ENCODE measurements around the gene KAT6B. TPM values are rescaled to one million over a fixed set of nuclear protein-coding genes. Genes with fewer than 3 reads are reported as not detected.
A peak's percentile ranks its signal among the peaks of the same experiment; 100 is the strongest.

KAT6B gene
- total and polyA plus RNA-seq, 2 donors = 12.2 to 22.1 TPM

- Histone ChIP-seq H3K36me3 (ENCODE audit: control insufficient read depth in 2 of 2, insufficient read depth in 2 of 2, low read length in 1 of 2) (peaks cover 0 to 3% of the 10 kb centered on the region in 2 donors), H3K9me3 (ENCODE audit: control insufficient read depth in 2 of 2, insufficient read depth in 1 of 2, low read length in 1 of 2) (peaks cover 0 to 4% of the 10 kb centered on the region in 2 donors), H3K27ac (ENCODE audit: low read depth in 1 of 2, low read length in 1 of 2) (peak overlapping the region; percentile 83 to 86), H3K4me1 (ENCODE audit: control insufficient read depth in 2 of 2, insufficient read depth in 2 of 2, low read length in 2 of 2) (peaks cover 10 to 40% of the 10 kb centered on the region in 2 donors), H3K27me3 (ENCODE audit: control insufficient read depth in 2 of 2, insufficient read depth in 1 of 2, low read length in 1 of 2) (no peaks in the 10 kb centered on the region), H3K4me3 (ENCODE audit: low read length in 2 of 2) (peak overlapping the region; percentile 71 to 91)
- peak in 1 of 9 donors; percentile 25 for DNase-seq (ENCODE audit: low read depth in 6 of 9, low spot score in 9 of 9)
- WGBS = 12% methylated on average over 17 of the region's 17 CpGs
These were observed 643 bp downstream of the KAT6B start for GRCh38 chr10:74827045-74827441.

GRCh38 chr10:74827694-74828093 is 1.3 kb downstream of the KAT6B start:
- Histone ChIP-seq H3K4me3 (ENCODE audit: low read length in 2 of 2) (peak overlapping the region; percentile 71 to 91), H3K27me3 (ENCODE audit: control insufficient read depth in 2 of 2, insufficient read depth in 1 of 2, low read length in 1 of 2) (no peaks in the 10 kb centered on the region), H3K4me1 (ENCODE audit: control insufficient read depth in 2 of 2, insufficient read depth in 2 of 2, low read length in 2 of 2) (peaks cover 12 to 33% of the 10 kb centered on the region in 2 donors), H3K27ac (ENCODE audit: low read depth in 1 of 2, low read length in 1 of 2) (peak overlapping the region; percentile 83 to 86), H3K36me3 (ENCODE audit: control insufficient read depth in 2 of 2, insufficient read depth in 2 of 2, low read length in 1 of 2) (peaks cover 0 to 3% of the 10 kb centered on the region in 2 donors), H3K9me3 (ENCODE audit: control insufficient read depth in 2 of 2, insufficient read depth in 1 of 2, low read length in 1 of 2) (peaks cover 0 to 4% of the 10 kb centered on the region in 2 donors)
- 97% methylated on average over 7 of the region's 7 CpGs for WGBS
- DNase-seq (ENCODE audit: low read depth in 6 of 9, low spot score in 9 of 9) = no peak

GRCh38 chr10:74828946-74829345 is 2.5 kb downstream of the KAT6B start:
- Histone ChIP-seq H3K36me3 (ENCODE audit: control insufficient read depth in 2 of 2, insufficient read depth in 2 of 2, low read length in 1 of 2) (peaks cover 0 to 3% of the 10 kb centered on the region in 2 donors), H3K4me1 (ENCODE audit: control insufficient read depth in 2 of 2, insufficient read depth in 2 of 2, low read length in 2 of 2) (peaks cover 12 to 27% of the 10 kb centered on the region in 2 donors), H3K4me3 (ENCODE audit: low read length in 2 of 2) (no peak overlapping the region), H3K9me3 (ENCODE audit: control insufficient read depth in 2 of 2, insufficient read depth in 1 of 2, low read length in 1 of 2) (peaks cover 0 to 4% of the 10 kb centered on the region in 2 donors), H3K27ac (ENCODE audit: low read depth in 1 of 2, low read length in 1 of 2) (no peak overlapping the region), H3K27me3 (ENCODE audit: control insufficient read depth in 2 of 2, insufficient read depth in 1 of 2, low read length in 1 of 2) (no peaks in the 10 kb centered on the region)
- WGBS = 95% methylated on average over 4 of the region's 4 CpGs
- DNase-seq (ENCODE audit: low read depth in 6 of 9, low spot score in 9 of 9) = no peak

GRCh38 chr10:74831518-74832120 is 5.2 kb downstream of the KAT6B start:
- peaks cover 12 to 17% of the 10 kb centered on the region in 2 donors for H3K4me1 ChIP-seq (ENCODE audit: control insufficient read depth in 2 of 2, insufficient read depth in 2 of 2, low read length in 2 of 2)
- H3K9me3 ChIP-seq (ENCODE audit: control insufficient read depth in 2 of 2, insufficient read depth in 1 of 2, low read length in 1 of 2) = no peaks in the 10 kb centered on the region
- no peaks in the 10 kb centered on the region for H3K27me3 ChIP-seq (ENCODE audit: control insufficient read depth in 2 of 2, insufficient read depth in 1 of 2, low read length in 1 of 2)
- H3K4me3 ChIP-seq (ENCODE audit: low read length in 2 of 2) = no peak overlapping the region
- peaks cover 3 to 5% of the 10 kb centered on the region in 2 donors for H3K36me3 ChIP-seq (ENCODE audit: control insufficient read depth in 2 of 2, insufficient read depth in 2 of 2, low read length in 1 of 2)
- WGBS = 61% methylated on average over 1 of the region's 1 CpG
- no peak for DNase-seq (ENCODE audit: low read depth in 6 of 9, low spot score in 9 of 9)
- no peak overlapping the region for H3K27ac ChIP-seq (ENCODE audit: low read depth in 1 of 2, low read length in 1 of 2)

- 98% methylated on average over 3 of the region's 3 CpGs for WGBS
- no peak overlapping the region for H3K27ac ChIP-seq (ENCODE audit: low read depth in 1 of 2, low read length in 1 of 2)
These were observed 9.6 kb downstream of the KAT6B start for GRCh38 chr10:74835963-74836362.

GRCh38 chr10:74836877-74837276 is 10.5 kb downstream of the KAT6B start:
- Histone ChIP-seq H3K9me3 (ENCODE audit: control insufficient read depth in 2 of 2, insufficient read depth in 1 of 2, low read length in 1 of 2) (no peaks in the 10 kb centered on the region), H3K4me1 (ENCODE audit: control insufficient read depth in 2 of 2, insufficient read depth in 2 of 2, low read length in 2 of 2) (peaks cover 0 to 2% of the 10 kb centered on the region in 2 donors), H3K27me3 (ENCODE audit: control insufficient read depth in 2 of 2, insufficient read depth in 1 of 2, low read length in 1 of 2) (no peaks in the 10 kb centered on the region), H3K36me3 (ENCODE audit: control insufficient read depth in 2 of 2, insufficient read depth in 2 of 2, low read length in 1 of 2) (peaks cover 9 to 17% of the 10 kb centered on the region in 2 donors), H3K27ac (ENCODE audit: low read depth in 1 of 2, low read length in 1 of 2) (no peak overlapping the region), H3K4me3 (ENCODE audit: low read length in 2 of 2) (no peak overlapping the region)
- no peak for DNase-seq (ENCODE audit: low read depth in 6 of 9, low spot score in 9 of 9)
- WGBS = 97% methylated on average over 2 of the region's 2 CpGs

More at GRCh38 chr10:74835963-74836362, 9.6 kb downstream of the KAT6B start:
- Histone ChIP-seq H3K36me3 (ENCODE audit: control insufficient read depth in 2 of 2, insufficient read depth in 2 of 2, low read length in 1 of 2) (peaks cover 9 to 17% of the 10 kb centered on the region in 2 donors), H3K9me3 (ENCODE audit: control insufficient read depth in 2 of 2, insufficient read depth in 1 of 2, low read length in 1 of 2) (no peaks in the 10 kb centered on the region), H3K4me3 (ENCODE audit: low read length in 2 of 2) (no peak overlapping the region), H3K4me1 (ENCODE audit: control insufficient read depth in 2 of 2, insufficient read depth in 2 of 2, low read length in 2 of 2) (peaks cover 0 to 2% of the 10 kb centered on the region in 2 donors), H3K27me3 (ENCODE audit: control insufficient read depth in 2 of 2, insufficient read depth in 1 of 2, low read length in 1 of 2) (no peaks in the 10 kb centered on the region)
- DNase-seq (ENCODE audit: low read depth in 6 of 9, low spot score in 9 of 9) = no peak

GRCh38 chr10:74837743-74838142 is 11.3 kb downstream of the KAT6B start:
- H3K4me3 ChIP-seq (ENCODE audit: low read length in 2 of 2) = no peak overlapping the region
- no peak for DNase-seq (ENCODE audit: low read depth in 6 of 9, low spot score in 9 of 9)
- H3K27ac ChIP-seq (ENCODE audit: low read depth in 1 of 2, low read length in 1 of 2) = no peak overlapping the region
- WGBS = 98% methylated on average over 4 of the region's 4 CpGs
- H3K36me3 ChIP-seq (ENCODE audit: control insufficient read depth in 2 of 2, insufficient read depth in 2 of 2, low read length in 1 of 2) = peaks cover 10 to 18% of the 10 kb centered on the region in 2 donors
- H3K4me1 ChIP-seq (ENCODE audit: control insufficient read depth in 2 of 2, insufficient read depth in 2 of 2, low read length in 2 of 2) = no peaks in the 10 kb centered on the region
- H3K9me3 ChIP-seq (ENCODE audit: control insufficient read depth in 2 of 2, insufficient read depth in 1 of 2, low read length in 1 of 2) = no peaks in the 10 kb centered on the region
- H3K27me3 ChIP-seq (ENCODE audit: control insufficient read depth in 2 of 2, insufficient read depth in 1 of 2, low read length in 1 of 2) = no peaks in the 10 kb centered on the region

GRCh38 chr10:74839708-74840107 is 13.3 kb downstream of the KAT6B start:
- Histone ChIP-seq H3K9me3 (ENCODE audit: control insufficient read depth in 2 of 2, insufficient read depth in 1 of 2, low read length in 1 of 2) (no peaks in the 10 kb centered on the region), H3K36me3 (ENCODE audit: control insufficient read depth in 2 of 2, insufficient read depth in 2 of 2, low read length in 1 of 2) (peaks cover 17 to 29% of the 10 kb centered on the region in 2 donors), H3K4me1 (ENCODE audit: control insufficient read depth in 2 of 2, insufficient read depth in 2 of 2, low read length in 2 of 2) (no peaks in the 10 kb centered on the region), H3K27me3 (ENCODE audit: control insufficient read depth in 2 of 2, insufficient read depth in 1 of 2, low read length in 1 of 2) (no peaks in the 10 kb centered on the region), H3K27ac (ENCODE audit: low read depth in 1 of 2, low read length in 1 of 2) (no peak overlapping the region), H3K4me3 (ENCODE audit: low read length in 2 of 2) (no peak overlapping the region)
- no peak for DNase-seq (ENCODE audit: low read depth in 6 of 9, low spot score in 9 of 9)
- WGBS = 97% methylated on average over 4 of the region's 4 CpGs

GRCh38 chr10:74841265-74841973 is 15.0 kb downstream of the KAT6B start:
- no peak overlapping the region for H3K4me3 ChIP-seq (ENCODE audit: low read length in 2 of 2)
- no peaks in the 10 kb centered on the region for H3K27me3 ChIP-seq (ENCODE audit: control insufficient read depth in 2 of 2, insufficient read depth in 1 of 2, low read length in 1 of 2)
- H3K4me1 ChIP-seq (ENCODE audit: control insufficient read depth in 2 of 2, insufficient read depth in 2 of 2, low read length in 2 of 2) = no peaks in the 10 kb centered on the region
- no peak for DNase-seq (ENCODE audit: low read depth in 6 of 9, low spot score in 9 of 9)
- H3K27ac ChIP-seq (ENCODE audit: low read depth in 1 of 2, low read length in 1 of 2) = no peak overlapping the region
- WGBS = 99% methylated on average over 6 of the region's 6 CpGs
- H3K9me3 ChIP-seq (ENCODE audit: control insufficient read depth in 2 of 2, insufficient read depth in 1 of 2, low read length in 1 of 2) = no peaks in the 10 kb centered on the region
- peaks cover 16 to 36% of the 10 kb centered on the region in 2 donors for H3K36me3 ChIP-seq (ENCODE audit: control insufficient read depth in 2 of 2, insufficient read depth in 2 of 2, low read length in 1 of 2)

Measured in thymus (tissue), 11 donors.